OCI-LY3 (cell line): ENCODE measurements around the gene VLDLR.

Source experiments
- EZH2phosphoT487 ChIP-seq: fragments of 200-600 bp; shearing (Covaris generic); IDR thresholded peaks from 2 replicates; pipeline ENCODE4 v1.6.1; 2018; ENCODE audit warnings: antibody characterized with exemption, mixed run types, low read depth
- TF ChIP-seq, protein P1 (sequence below): fragments of 200-600, 300-600 bp; sonication (generic); IDR thresholded peaks from 2 replicates; pipeline ENCODE4 v1.5.1; 2014; ENCODE audit warnings: antibody characterized with exemption, low read length, low read depth

DNA sequence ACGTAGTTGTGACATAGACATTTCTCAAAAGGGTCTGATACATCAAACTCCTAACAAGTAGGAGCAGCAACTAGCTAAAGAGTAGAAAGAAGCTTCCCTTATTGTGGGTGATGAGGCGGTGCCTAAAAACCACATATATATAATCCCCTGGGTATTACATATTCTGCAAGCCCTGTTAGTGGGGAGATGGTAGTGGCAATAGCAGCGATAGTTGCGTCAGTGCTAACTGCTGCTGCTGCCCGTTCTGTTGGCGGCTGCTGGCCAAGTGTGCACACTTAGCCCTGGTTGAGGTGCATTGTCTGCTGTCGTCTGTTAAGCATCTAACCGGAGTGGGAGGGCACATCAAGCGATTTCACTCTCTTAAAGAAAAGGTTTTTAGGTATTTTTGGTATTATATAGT is 35.8 kb downstream of the VLDLR start:
- TF ChIP-seq, protein P1, sequence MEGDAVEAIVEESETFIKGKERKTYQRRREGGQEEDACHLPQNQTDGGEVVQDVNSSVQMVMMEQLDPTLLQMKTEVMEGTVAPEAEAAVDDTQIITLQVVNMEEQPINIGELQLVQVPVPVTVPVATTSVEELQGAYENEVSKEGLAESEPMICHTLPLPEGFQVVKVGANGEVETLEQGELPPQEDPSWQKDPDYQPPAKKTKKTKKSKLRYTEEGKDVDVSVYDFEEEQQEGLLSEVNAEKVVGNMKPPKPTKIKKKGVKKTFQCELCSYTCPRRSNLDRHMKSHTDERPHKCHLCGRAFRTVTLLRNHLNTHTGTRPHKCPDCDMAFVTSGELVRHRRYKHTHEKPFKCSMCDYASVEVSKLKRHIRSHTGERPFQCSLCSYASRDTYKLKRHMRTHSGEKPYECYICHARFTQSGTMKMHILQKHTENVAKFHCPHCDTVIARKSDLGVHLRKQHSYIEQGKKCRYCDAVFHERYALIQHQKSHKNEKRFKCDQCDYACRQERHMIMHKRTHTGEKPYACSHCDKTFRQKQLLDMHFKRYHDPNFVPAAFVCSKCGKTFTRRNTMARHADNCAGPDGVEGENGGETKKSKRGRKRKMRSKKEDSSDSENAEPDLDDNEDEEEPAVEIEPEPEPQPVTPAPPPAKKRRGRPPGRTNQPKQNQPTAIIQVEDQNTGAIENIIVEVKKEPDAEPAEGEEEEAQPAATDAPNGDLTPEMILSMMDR = no peak
- no peak for TF ChIP-seq EZH2phosphoT487
